GM19395 (cell line): ENCODE measurements around the gene MKS1.

ENCODE experiments used
- ATAC-seq: cut with Tn5 transposase; IDR thresholded peaks from one replicate; pipeline ENCODE4 v1.9.1; 2021; ENCODE audit warnings: mild to moderate bottlenecking, moderate library complexity; ENCODE audit not compliant: unreplicated experiment

MKS1 gene

GRCh38 chr17:58219007-58219788, at the start of gene MKS1:
MKS1 (minus strand) TSS chr17:58219255; CDS start chr17:58219230, 25 bp downstream.
- peak; percentile 91 for ATAC-seq

GRCh38 chr17:58268326-58268725, 49.3 kb upstream of the MKS1 start:
- ATAC-seq, result no peak

DNA sequence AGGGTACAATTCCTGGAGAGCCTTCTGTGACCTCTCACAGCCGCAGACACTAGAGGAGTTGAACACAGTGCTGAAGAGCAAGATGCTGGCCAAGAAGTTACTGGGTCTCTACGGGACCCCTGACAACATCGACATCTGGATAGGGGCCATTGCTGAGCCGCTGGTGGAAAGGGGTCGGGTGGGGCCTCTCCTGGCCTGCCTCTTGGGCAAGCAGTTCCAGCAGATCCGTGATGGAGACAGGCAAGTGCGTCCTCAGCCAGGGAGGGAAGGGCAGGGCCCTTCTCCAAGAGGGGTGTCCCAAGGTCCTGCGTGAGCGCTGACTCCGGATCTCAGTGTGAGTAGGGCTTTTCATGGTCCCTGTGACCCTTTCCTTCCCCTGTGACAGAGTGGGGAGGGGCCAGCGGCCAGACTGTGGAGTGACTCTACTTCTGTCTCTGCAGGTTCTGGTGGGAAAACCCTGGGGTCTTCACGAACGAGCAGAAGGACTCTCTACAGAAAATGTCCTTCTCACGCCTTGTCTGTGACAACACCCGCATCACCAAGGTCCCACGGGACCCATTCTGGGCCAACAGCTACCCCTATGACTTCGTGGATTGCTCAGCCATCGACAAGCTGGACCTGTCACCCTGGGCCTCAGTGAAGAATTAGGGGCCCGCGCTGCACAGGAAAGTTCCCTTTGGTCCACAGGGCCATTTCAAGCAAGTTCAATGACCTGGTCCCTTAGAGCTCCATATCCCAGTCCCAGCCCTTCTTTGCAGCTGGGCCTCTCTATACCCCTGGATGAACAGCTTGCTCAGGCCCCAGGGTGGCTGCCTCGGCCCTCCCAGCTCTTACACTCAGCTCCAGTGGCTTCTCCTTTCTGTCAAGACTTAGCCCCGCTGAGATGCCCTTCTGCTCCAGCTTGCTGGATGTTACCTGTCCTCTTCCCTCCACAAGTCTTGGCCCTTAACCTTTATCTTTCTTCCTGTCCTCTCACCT, 48.6 kb upstream of the MKS1 start:
- no peak for ATAC-seq

GRCh38 chr17:58265902-58266875, 47.1 kb upstream of the MKS1 start:
- ATAC-seq, result no peak

GRCh38 chr17:58265271-58265670, 46.2 kb upstream of the MKS1 start:
- no peak for ATAC-seq

DNA sequence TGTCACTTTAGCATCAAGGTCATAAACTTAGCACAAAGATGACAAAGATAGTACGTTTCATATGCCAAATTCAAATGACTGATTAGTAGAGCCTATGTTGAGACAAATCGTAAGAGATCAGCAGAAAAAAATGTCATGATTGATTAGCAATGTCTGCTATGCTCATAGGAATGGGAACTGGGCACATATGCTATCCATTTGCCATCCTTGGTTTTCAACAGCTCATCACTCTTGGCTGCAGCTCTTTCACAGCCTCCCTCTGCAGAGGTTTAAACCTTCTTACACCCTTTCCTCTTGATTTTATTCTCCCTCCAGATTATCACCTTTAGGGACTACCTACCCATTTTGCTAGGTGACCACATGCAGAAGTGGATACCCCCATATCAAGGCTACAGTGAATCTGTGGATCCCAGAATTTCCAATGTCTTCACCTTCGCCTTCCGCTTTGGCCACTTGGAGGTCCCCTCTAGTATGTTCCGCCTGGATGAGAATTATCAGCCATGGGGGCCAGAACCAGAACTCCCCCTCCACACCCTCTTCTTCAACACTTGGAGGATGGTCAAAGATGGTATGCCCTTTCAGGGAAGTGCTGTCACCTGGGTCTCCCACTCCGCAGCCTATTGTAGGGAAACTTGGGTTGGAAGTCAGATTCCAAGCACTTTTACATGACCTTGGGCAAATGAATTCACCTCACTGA, 45.5 kb upstream of the MKS1 start:
- no peak for ATAC-seq

GRCh38 chr17:58263773-58264172, 44.7 kb upstream of the MKS1 start:
- ATAC-seq, result no peak

GRCh38 chr17:58262149-58262548, 43.1 kb upstream of the MKS1 start:
- ATAC-seq, result no peak

- no peak for ATAC-seq
Measured at GRCh38 chr17:58254803-58255202, 35.7 kb upstream of the MKS1 start.

DNA sequence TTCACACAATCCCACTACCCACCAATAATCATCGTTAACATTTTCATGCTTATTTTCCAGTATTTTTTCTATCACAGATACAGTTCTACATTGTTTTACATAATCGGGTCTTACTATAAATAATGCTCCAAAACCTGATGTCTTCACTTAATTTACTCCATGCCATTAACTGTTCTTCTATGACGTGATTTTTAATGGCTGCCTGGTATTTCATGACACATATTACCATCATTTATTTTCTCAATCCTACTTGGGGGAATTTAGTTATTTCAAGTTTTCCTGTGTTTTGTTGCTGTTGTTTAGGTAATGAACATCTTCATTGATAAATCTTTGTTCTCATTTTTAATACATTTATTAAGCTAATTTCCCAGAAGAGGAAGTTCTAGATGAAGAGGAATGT, 34.0 kb upstream of the MKS1 start:
- ATAC-seq, result no peak

DNA sequence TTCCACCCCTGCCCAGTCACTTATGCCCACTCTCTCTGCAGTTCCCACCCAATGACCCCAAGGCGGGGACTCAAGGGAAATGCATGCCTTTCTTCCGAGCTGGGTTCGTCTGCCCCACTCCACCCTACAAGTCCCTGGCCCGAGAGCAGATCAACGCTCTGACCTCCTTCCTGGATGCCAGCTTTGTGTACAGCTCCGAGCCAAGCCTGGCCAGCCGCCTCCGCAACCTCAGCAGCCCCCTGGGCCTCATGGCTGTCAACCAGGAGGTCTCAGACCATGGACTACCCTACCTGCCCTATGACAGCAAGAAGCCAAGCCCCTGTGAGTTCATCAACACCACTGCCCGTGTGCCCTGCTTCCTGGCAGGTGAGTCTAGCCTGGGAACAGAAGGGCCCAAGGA, 33.1 kb upstream of the MKS1 start:
- ATAC-seq, result no peak

DNA sequence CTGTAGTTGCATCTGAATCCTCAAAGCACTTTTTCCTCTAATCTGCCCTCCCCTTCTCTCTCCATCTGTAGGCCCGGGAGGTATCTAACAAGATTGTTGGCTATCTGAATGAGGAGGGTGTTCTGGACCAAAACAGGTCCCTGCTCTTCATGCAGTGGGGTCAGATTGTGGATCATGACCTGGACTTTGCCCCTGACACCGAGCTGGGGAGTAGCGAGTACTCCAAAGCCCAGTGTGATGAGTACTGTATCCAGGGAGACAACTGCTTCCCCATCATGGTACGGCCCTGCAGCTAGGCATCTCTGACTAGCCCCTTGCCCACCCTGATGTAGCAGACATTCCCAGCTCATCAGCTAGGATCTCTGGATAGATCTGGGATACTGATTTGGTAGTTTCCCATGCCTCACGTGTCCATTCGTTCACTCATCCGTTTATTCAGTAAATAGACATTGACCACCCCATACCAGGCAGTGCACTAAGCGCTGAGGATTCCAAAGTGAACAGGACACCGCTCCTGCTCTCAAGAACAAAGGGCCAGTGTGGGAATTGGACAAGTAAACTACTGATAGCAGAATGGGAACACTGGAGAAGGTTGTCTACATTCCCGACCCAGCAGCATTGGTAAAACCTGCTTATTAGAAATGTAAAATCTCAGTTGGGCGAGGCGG, 31.4 kb upstream of the MKS1 start:
- ATAC-seq, result no peak

GRCh38 chr17:58249270-58250133, 30.4 kb upstream of the MKS1 start:
- no peak for ATAC-seq

- no peak for ATAC-seq
Measured at GRCh38 chr17:58248955-58249269, 29.9 kb upstream of the MKS1 start.

DNA sequence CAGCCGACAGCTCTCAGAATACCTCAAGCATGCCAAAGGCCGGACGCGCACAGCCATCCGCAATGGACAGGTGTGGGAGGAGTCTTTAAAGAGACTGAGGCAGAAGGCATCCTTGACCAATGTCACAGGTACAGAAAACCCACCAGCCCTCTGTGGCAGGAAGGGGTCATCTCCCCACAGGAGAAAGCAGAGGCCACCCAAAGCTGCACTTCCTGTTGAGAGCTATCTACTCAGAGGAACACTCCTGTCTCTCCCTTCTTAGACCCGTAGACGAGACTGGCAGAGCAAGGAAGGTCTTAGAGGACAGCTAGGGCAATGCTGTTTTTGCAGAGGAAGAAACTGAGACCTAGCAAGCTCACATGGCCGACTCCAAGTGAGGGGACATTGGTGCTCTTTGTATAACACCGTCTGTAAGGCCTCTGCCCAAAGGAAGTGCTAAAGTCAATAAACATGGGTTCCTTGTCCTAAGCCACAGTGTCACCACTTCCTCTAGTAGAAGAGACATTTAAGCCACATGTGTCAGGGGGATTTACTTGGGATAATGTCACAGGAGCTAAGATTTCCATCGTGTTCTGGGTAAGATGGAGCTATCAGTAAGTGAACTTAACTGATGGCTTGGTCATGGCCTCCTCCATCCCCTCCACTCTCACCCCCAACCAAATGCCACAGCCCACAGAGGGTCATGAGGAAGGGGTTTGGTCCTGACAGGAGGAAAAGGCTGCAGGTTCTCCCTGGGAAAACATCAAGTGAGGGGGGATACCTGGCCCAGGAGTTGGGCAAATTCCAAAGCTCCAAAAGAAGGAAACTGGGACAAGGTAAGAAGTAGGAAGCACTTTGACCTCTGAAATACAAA, 28.7 kb upstream of the MKS1 start:
- no peak for ATAC-seq

GRCh38 chr17:58246781-58247180, 27.7 kb upstream of the MKS1 start:
- ATAC-seq, result no peak

- ATAC-seq, result no peak
Measured at GRCh38 chr17:58246104-58246740, 27.2 kb upstream of the MKS1 start.
